Activated CD8-positive, alpha-beta T cell treated with anti-CD3 and anti-CD28 coated beads for 36 hours (primary cell): ENCODE data around the gene SLC2A2. TPM values are rescaled to one million over a fixed set of nuclear protein-coding genes. Genes with fewer than 3 reads are reported as not detected.

Source experiments
- ATAC-seq: fragments of 200-7000 bp; cut with Tn5 transposase; one replicate; pipeline ENCODE4 v1.10.0; 2021; ENCODE audit warnings: mild to moderate bottlenecking, moderate library complexity
- CTCF ChIA-PET: fragments of 350-600 bp; sonication (Branson Sonifier 250); formaldehyde crosslinking; loops from one replicate; lab custom pipeline; 2021; ENCODE audit warnings: antibody characterized with exemption; lab: Charles Lee
- POLR2A ChIA-PET: fragments of 350-600 bp; sonication (Branson Sonifier 250); formaldehyde crosslinking; loops from one replicate; lab custom pipeline; 2021; ENCODE audit warnings: antibody characterized with exemption; lab: Charles Lee
- DNase-seq: peaks from one replicate; pipeline ENCODE4 v3.0.0-alpha.2; 2020
- H3K27ac Mint-ChIP-seq: one replicate; pipeline ENCODE4 v1.8.0; 2021; ENCODE audit warnings: mild to moderate bottlenecking, mixed read lengths
- H3K27me3 Mint-ChIP-seq: one replicate; pipeline ENCODE4 v1.8.0; 2021; ENCODE audit warnings: mixed read lengths
- H3K36me3 Mint-ChIP-seq: one replicate; pipeline ENCODE4 v1.8.0; 2021; ENCODE audit warnings: low read depth, mixed read lengths
- H3K4me1 Mint-ChIP-seq: one replicate; pipeline ENCODE4 v1.8.0; 2021; ENCODE audit warnings: low read depth, mixed read lengths
- H3K4me3 Mint-ChIP-seq: one replicate; pipeline ENCODE4 v1.8.0; 2021; ENCODE audit warnings: mild to moderate bottlenecking, moderate library complexity, mixed read lengths
- H3K9me3 Mint-ChIP-seq: one replicate; pipeline ENCODE4 v1.8.0; 2021; ENCODE audit warnings: mixed read lengths
- intact Hi-C: fragments of 100-400 bp; cut with micrococcal nuclease; formaldehyde crosslinking; loops from one replicate; pipeline ENCODE4 v1.10.0; 2022
- total RNA-seq, 2 experiments: library from RNA; stranded (reverse); gene quantifications; one replicate each; pipeline ENCODE4 v1.2.3, GENCODE V29; 2021
- TF ChIP-seq, protein P1 (sequence below): fragments of 200-600 bp; IDR thresholded peaks from one replicate; pipeline ENCODE4 v1.8.0; 2022; ENCODE audit warnings: antibody characterized with exemption, mild to moderate bottlenecking

SLC2A2 gene
- total RNA-seq, 2 experiments from 2014 or later, result not detected

DNA sequence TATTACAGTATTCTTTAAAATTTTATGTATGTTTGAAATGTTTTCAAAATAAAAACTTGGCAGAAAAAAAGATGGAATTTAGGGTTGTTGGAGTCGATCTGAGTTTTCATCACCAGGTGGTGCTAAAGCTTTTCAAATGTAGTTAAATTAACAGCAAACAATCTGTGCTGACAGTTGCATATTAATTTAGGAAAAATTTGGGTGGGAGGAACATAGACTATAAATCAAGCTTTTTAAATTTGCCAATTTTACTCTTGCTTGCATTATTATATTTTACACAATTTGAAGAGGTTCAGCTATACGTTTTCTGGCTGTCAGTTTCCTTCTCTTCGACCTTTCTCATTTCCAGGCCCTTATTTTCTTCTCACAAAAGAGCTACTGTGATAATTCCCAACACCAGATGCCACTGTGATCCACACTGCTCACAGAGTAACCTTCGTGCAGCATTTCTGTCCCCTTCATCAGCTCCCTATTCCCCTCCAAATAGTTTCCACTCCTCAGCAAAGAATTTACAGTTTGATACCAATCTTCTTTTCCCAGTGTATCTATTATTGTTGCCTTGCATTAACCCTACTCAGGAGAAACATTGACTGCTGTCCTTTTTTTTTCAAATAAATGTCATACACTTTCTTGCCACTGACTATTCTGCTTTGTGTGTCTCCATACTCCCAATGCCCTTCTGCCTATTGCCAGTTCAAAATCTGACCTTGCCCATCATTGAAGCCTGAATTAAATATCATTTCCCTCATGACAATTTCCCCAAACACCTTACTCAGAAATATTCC, 64.7 kb downstream of the SLC2A2 start:
- H3K4me3 Mint-ChIP-seq, result no peak overlapping the region
- peaks cover 1% of the 10 kb centered on the region for H3K27me3 Mint-ChIP-seq
- CTCF ChIA-PET, result interaction anchor here (0.8 to 2.1 kb wide), 14 partner anchors 10 to 811 kb away, joined by 3 to 11 read pairs (median 4); no protein-coding TSS in a partner anchor
- DNase-seq, result peak; percentile 16
- H3K27ac Mint-ChIP-seq, result no peak overlapping the region
- no peak for ATAC-seq
- POLR2A ChIA-PET, result no interaction called here
- intact Hi-C loops, result loop anchor here (5.0 kb wide), 2 partner anchors 605 to 810 kb away; no protein-coding TSS in a partner anchor
- H3K36me3 Mint-ChIP-seq, result no peaks in the 10 kb centered on the region
- no peaks in the 10 kb centered on the region for H3K9me3 Mint-ChIP-seq
- H3K4me1 Mint-ChIP-seq, result no peaks in the 10 kb centered on the region
- TF ChIP-seq, protein P1, sequence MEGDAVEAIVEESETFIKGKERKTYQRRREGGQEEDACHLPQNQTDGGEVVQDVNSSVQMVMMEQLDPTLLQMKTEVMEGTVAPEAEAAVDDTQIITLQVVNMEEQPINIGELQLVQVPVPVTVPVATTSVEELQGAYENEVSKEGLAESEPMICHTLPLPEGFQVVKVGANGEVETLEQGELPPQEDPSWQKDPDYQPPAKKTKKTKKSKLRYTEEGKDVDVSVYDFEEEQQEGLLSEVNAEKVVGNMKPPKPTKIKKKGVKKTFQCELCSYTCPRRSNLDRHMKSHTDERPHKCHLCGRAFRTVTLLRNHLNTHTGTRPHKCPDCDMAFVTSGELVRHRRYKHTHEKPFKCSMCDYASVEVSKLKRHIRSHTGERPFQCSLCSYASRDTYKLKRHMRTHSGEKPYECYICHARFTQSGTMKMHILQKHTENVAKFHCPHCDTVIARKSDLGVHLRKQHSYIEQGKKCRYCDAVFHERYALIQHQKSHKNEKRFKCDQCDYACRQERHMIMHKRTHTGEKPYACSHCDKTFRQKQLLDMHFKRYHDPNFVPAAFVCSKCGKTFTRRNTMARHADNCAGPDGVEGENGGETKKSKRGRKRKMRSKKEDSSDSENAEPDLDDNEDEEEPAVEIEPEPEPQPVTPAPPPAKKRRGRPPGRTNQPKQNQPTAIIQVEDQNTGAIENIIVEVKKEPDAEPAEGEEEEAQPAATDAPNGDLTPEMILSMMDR, result peak; percentile 76

DNA sequence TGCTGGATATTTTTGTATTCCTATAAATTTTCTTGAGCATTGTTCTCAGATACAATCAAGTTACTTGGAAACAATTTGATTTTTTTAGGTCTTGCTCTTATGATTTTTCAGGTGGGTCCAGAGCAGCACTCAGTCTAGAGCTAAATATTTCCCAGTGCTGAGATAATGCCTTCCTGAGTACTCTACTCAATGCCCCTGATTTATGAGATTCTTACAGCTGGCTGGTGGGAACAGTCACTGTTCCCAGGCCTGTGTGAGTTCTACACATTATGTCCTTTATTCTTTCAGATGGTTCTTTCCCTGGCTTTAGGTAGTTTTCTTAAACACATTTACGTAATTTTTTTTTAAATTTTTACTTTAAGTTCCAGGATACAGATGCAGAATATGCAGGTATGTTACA, 67.1 kb downstream of the SLC2A2 start:
- intact Hi-C loops, result no loop called here
- Mint-ChIP-seq H3K27me3 (peaks cover 1% of the 10 kb centered on the region), H3K4me3 (no peak overlapping the region), H3K27ac (no peak overlapping the region), H3K36me3 (no peaks in the 10 kb centered on the region), H3K9me3 (no peaks in the 10 kb centered on the region), H3K4me1 (no peaks in the 10 kb centered on the region)
- TF ChIP-seq, protein P1, result no peak
- DNase-seq (no peak), ATAC-seq (no peak)
- ChIA-PET POLR2A (no interaction called here), CTCF (interaction anchor here (0.8 kb wide), 1 partner anchor 10 kb away, joined by 3 read pairs; no protein-coding TSS in a partner anchor)

DNA sequence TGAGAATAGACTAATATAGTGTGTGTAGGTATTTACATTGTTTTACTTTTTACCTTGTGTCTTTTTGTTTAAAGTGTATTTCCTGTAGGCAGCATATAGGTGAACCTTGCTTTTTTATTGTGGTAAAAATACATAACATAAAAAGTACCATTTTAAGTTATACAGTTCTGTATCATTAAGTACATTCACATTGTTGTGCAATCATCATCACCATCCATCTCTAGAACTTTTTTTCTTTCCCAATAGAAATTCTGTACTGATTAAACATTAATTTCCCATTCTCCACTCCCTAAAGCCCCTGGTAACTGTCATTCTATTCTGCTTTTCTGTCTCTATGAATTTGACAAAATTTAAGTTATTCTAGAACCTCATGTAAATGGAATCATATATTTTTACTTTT, 69.9 kb downstream of the SLC2A2 start:
- DNase-seq (no peak), ATAC-seq (no peak)
- CTCF ChIA-PET, result no interaction called here
- TF ChIP-seq, protein P1, result no peak
- H3K4me1 Mint-ChIP-seq, result no peaks in the 10 kb centered on the region
- intact Hi-C loops, result no loop called here
- H3K27me3 Mint-ChIP-seq, result peaks cover 3% of the 10 kb centered on the region
- H3K9me3 Mint-ChIP-seq, result no peaks in the 10 kb centered on the region
- H3K27ac Mint-ChIP-seq, result no peak overlapping the region
- no peaks in the 10 kb centered on the region for H3K36me3 Mint-ChIP-seq
- POLR2A ChIA-PET, result no interaction called here
- H3K4me3 Mint-ChIP-seq, result no peak overlapping the region

- Mint-ChIP-seq H3K27me3 (peaks cover 4% of the 10 kb centered on the region), H3K4me1 (no peaks in the 10 kb centered on the region), H3K4me3 (no peak overlapping the region), H3K9me3 (no peaks in the 10 kb centered on the region), H3K27ac (no peak overlapping the region), H3K36me3 (no peaks in the 10 kb centered on the region)
- TF ChIP-seq, protein P1, result no peak
- DNase-seq (no peak), ATAC-seq (no peak)
- intact Hi-C loops, result no loop called here
- ChIA-PET CTCF (no interaction called here), POLR2A (no interaction called here)
Measured at GRCh38 chr3:170953736-170954135, 72.8 kb downstream of the SLC2A2 start.

DNA sequence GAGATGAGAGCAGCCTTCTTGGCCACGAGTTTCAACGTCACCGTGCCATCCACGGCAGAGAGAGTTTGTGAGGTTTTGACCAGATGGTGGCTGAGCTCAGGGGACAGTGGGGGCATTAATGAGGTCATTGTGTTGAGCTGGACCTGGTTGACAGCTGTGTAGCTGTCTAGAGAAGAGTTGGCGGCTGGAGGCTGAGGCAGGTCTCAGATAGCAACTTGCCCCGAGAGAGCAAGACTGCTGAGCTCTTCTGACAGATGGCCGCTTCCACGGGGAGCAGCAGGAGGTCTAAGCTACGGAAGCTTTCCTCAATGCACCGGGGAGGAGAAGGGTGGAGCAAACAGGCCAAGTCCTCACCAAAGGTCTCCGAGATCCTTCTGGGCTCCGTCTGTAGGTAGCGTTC, 73.3 kb downstream of the SLC2A2 start:
- POLR2A ChIA-PET, result no interaction called here
- Mint-ChIP-seq H3K27ac (no peak overlapping the region), H3K36me3 (no peaks in the 10 kb centered on the region), H3K27me3 (peaks cover 4% of the 10 kb centered on the region), H3K4me3 (no peak overlapping the region), H3K4me1 (no peaks in the 10 kb centered on the region), H3K9me3 (no peaks in the 10 kb centered on the region)
- CTCF ChIA-PET, result no interaction called here
- ATAC-seq (no peak), DNase-seq (no peak)
- TF ChIP-seq, protein P1, result no peak
- intact Hi-C loops, result no loop called here
